ENCODE data around the gene UAP1L1. TPM values are rescaled to one million over a fixed set of nuclear protein-coding genes. Genes with fewer than 3 reads are reported as not detected.

Gene UAP1L1, protein sequence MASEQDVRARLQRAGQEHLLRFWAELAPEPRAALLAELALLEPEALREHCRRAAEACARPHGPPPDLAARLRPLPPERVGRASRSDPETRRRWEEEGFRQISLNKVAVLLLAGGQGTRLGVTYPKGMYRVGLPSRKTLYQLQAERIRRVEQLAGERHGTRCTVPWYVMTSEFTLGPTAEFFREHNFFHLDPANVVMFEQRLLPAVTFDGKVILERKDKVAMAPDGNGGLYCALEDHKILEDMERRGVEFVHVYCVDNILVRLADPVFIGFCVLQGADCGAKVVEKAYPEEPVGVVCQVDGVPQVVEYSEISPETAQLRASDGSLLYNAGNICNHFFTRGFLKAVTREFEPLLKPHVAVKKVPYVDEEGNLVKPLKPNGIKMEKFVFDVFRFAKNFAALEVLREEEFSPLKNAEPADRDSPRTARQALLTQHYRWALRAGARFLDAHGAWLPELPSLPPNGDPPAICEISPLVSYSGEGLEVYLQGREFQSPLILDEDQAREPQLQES
- total RNA-seq (2014; rRNA removed; shearing (Covaris generic)) (5.5 and 8.1 TPM in 2 replicates), polyA plus RNA-seq (2016; fragmentation: Nextera tagmentation; extraction: Ambion mirVana) (2.5 and 3.4 TPM in 2 replicates)
- long read RNA-seq, partial matches to known transcripts: 0 of 1 reads
- long read RNA-seq, other reads (novel, unspliced or antisense): 1 of 1 reads

DNA sequence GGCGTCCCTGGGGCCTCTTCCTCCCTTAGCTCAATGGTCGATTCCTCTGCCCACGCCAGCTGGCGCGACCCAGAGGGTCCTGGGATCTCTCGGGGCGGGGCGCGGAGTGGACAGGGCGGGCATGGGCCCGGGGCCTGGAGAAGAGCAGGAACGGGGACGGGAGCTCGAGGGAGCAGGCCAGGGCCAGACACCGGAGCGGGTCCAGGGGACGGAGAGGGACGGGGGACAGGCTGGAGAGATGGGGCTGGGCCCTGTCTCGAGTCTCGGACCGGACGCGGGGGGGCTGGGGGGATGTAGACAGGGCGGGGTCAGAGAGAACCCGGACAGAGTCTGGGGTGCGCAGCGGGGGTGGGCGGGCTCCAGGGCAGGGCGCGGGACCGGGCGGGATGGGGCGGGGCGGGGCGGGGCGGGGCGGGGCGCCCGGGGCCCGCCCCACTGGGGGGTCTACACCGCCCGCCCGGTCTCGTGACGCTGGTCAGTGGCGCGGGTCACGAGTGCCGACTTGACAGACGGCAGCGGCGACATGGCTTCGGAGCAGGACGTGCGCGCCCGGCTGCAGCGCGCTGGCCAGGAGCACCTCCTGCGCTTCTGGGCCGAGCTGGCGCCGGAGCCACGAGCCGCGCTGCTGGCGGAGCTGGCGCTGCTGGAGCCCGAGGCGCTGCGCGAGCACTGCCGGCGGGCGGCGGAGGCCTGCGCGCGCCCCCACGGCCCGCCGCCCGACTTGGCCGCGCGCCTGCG lies at the start of gene UAP1L1:
TSS of gene UAP1L1 (plus strand) at position 508 of the 738 bp plus-strand sequence. CDS start at position 524, 16 bp downstream.
- TF ChIP-seq, protein P1, sequence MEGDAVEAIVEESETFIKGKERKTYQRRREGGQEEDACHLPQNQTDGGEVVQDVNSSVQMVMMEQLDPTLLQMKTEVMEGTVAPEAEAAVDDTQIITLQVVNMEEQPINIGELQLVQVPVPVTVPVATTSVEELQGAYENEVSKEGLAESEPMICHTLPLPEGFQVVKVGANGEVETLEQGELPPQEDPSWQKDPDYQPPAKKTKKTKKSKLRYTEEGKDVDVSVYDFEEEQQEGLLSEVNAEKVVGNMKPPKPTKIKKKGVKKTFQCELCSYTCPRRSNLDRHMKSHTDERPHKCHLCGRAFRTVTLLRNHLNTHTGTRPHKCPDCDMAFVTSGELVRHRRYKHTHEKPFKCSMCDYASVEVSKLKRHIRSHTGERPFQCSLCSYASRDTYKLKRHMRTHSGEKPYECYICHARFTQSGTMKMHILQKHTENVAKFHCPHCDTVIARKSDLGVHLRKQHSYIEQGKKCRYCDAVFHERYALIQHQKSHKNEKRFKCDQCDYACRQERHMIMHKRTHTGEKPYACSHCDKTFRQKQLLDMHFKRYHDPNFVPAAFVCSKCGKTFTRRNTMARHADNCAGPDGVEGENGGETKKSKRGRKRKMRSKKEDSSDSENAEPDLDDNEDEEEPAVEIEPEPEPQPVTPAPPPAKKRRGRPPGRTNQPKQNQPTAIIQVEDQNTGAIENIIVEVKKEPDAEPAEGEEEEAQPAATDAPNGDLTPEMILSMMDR (conservative IDR thresholded peaks at IDR 0.05; ENCODE audit: low read depth in 2 of 2): no peak
- TF ChIP-seq JUNB (IDR thresholded peaks at IDR 0.05; ENCODE audit: unreplicated experiment) (no peak), ZNF331 (CRISPR knock-in tag; IDR thresholded peaks at IDR 0.05; ENCODE audit: low read depth) (no peak), EZH2 (IDR thresholded peaks at IDR 0.05; ENCODE audit: low read depth, unreplicated experiment) (peak; percentile 32), POLR2AphosphoS5 (IDR thresholded peaks at IDR 0.05; ENCODE audit: low read depth) (peak; percentile 50; the same call in 1 of the 2 replicates)
- TF ChIP-seq, protein P2, sequence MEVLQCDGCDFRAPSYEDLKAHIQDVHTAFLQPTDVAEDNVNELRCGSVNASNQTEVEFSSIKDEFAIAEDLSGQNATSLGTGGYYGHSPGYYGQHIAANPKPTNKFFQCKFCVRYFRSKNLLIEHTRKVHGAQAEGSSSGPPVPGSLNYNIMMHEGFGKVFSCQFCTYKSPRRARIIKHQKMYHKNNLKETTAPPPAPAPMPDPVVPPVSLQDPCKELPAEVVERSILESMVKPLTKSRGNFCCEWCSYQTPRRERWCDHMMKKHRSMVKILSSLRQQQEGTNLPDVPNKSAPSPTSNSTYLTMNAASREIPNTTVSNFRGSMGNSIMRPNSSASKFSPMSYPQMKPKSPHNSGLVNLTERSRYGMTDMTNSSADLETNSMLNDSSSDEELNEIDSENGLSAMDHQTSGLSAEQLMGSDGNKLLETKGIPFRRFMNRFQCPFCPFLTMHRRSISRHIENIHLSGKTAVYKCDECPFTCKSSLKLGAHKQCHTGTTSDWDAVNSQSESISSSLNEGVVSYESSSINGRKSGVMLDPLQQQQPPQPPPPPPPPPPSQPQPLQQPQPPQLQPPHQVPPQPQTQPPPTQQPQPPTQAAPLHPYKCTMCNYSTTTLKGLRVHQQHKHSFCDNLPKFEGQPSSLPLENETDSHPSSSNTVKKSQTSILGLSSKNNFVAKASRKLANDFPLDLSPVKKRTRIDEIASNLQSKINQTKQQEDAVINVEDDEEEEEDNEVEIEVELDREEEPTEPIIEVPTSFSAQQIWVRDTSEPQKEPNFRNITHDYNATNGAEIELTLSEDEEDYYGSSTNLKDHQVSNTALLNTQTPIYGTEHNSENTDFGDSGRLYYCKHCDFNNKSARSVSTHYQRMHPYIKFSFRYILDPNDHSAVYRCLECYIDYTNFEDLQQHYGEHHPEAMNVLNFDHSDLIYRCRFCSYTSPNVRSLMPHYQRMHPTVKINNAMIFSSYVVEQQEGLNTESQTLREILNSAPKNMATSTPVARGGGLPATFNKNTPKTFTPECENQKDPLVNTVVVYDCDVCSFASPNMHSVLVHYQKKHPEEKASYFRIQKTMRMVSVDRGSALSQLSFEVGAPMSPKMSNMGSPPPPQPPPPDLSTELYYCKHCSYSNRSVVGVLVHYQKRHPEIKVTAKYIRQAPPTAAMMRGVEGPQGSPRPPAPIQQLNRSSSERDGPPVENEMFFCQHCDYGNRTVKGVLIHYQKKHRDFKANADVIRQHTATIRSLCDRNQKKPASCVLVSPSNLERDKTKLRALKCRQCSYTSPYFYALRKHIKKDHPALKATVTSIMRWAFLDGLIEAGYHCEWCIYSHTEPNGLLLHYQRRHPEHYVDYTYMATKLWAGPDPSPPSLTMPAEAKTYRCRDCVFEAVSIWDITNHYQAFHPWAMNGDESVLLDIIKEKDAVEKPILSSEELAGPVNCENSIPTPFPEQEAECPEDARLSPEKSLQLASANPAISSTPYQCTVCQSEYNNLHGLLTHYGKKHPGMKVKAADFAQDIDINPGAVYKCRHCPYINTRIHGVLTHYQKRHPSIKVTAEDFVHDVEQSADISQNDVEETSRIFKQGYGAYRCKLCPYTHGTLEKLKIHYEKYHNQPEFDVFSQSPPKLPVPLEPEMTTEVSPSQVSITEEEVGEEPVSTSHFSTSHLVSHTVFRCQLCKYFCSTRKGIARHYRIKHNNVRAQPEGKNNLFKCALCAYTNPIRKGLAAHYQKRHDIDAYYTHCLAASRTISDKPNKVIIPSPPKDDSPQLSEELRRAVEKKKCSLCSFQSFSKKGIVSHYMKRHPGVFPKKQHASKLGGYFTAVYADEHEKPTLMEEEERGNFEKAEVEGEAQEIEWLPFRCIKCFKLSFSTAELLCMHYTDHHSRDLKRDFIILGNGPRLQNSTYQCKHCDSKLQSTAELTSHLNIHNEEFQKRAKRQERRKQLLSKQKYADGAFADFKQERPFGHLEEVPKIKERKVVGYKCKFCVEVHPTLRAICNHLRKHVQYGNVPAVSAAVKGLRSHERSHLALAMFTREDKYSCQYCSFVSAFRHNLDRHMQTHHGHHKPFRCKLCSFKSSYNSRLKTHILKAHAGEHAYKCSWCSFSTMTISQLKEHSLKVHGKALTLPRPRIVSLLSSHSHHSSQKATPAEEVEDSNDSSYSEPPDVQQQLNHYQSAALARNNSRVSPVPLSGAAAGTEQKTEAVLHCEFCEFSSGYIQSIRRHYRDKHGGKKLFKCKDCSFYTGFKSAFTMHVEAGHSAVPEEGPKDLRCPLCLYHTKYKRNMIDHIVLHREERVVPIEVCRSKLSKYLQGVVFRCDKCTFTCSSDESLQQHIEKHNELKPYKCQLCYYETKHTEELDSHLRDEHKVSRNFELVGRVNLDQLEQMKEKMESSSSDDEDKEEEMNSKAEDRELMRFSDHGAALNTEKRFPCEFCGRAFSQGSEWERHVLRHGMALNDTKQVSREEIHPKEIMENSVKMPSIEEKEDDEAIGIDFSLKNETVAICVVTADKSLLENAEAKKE (CRISPR knock-in tag; IDR thresholded peaks at IDR 0.05): no peak
- Mint-ChIP-seq H3K4me3 (peak within 1 kb of the TSS; percentile 70), H3K36me3 (ENCODE audit: low read depth) (no peaks in the 10 kb centered on the region), H3K4me1 (peaks cover 13% of the 10 kb centered on the region), H3K27ac (no peak within 1 kb of the TSS), H3K9me3 (no peaks in the 10 kb centered on the region), H3K27me3 (ENCODE audit: insufficient read depth, low read depth, poor library complexity) (peaks cover 46% of the 10 kb centered on the region)
- DNase-seq (ENCODE audit: low spot score) (peak; percentile 74), ATAC-seq (peak; percentile 10)
- Histone ChIP-seq H3K27ac (ENCODE audit: low read depth) (no peak within 1 kb of the TSS), H3K4me3 (peak within 1 kb of the TSS; percentile 64), H3K9me2 (ENCODE audit: insufficient read depth) (no peaks in the 10 kb centered on the region), H3K36me3 (ENCODE audit: insufficient read depth) (no peaks in the 10 kb centered on the region), H2AFZ (peak within 1 kb of the TSS; percentile 76; the same call in 1 of the 2 replicates), H3K4me1 (ENCODE audit: insufficient read depth) (peaks cover 24% of the 10 kb centered on the region), H4K20me1 (replicated peaks; ENCODE audit: insufficient read depth) (0 out of 2 replicates have a peak, but pooled peaks cover 6% of the 10 kb centered on the region), H3K4me2 (peak within 1 kb of the TSS; percentile 88), H3K27me3 (ENCODE audit: insufficient read depth) (peaks cover 40% of the 10 kb centered on the region), H3K79me2 (replicated peaks; ENCODE audit: insufficient read depth) (no peaks in the 10 kb centered on the region), H3F3A (replicated peaks; ENCODE audit: low read depth) (peaks cover 27% of the 10 kb centered on the region)

All from GM23338 (cell line).